A549 (cell line): ENCODE measurements around the gene MRM3. TPM values are rescaled to one million over a fixed set of nuclear protein-coding genes. Genes with fewer than 3 reads are reported as not detected.

ENCODE experiments used
- ATAC-seq, 2 experiments: fragments of 200-7000 bp in 1 of 2; fragments of >200 bp in 1 of 2; cut with Nextera tagmentation in 1 of 2; cut with Tn5 transposase in 1 of 2; 3 replicates each; pipeline versions ENCODE4 v1.8.0 to v1.9.1; 2018 to 2020; ENCODE audit warnings: mild to moderate bottlenecking in 1 of 2, moderate library complexity in 1 of 2
- CTCF ChIA-PET: fragments of 300-600 bp; sonication (Branson Sonifier 250); formaldehyde crosslinking; extraction: SDS; loops from one replicate; lab custom pipeline; 2021; ENCODE audit warnings: antibody characterized with exemption, inconsistent platforms; lab: Yijun Ruan, JAX
- POLR2A ChIA-PET: fragments of 350-600 bp; formaldehyde crosslinking; extraction: SDS; loops from one replicate; lab custom pipeline; 2021; ENCODE audit warnings: antibody characterized with exemption, inconsistent platforms; lab: Yijun Ruan, JAX
- DNase-seq, 2 experiments: peaks; one replicate each; pipeline versions ENCODE4 v3.0.0 to v3.0.0-alpha.2; 2011 to 2016; ENCODE audit warnings: low read depth in 1 of 2, low spot score in 1 of 2
- FAIRE-seq: peaks from 2 replicates; lab custom pipeline; 2011; peaks lifted over from hg19 to GRCh38; lab: Jason Lieb, UNC
- H3K27ac ChIP-seq, 2 experiments: fragments of >200 bp; sonication (Bioruptor Twin); formaldehyde crosslinking; 3 replicates each; pipeline ENCODE4 v1.5.1; 2016 to 2017
- H3K4me1 ChIP-seq: fragments of >200 bp; sonication (Bioruptor Twin); formaldehyde crosslinking; 3 replicates; pipeline ENCODE4 v1.6.1; 2016
- H3K4me2 ChIP-seq: fragments of >200 bp; sonication (Bioruptor Twin); formaldehyde crosslinking; 3 replicates; pipeline ENCODE4 v1.6.1; 2016
- H3K4me3 ChIP-seq: fragments of >200 bp; sonication (Bioruptor Twin); formaldehyde crosslinking; 3 replicates; pipeline ENCODE4 v1.5.1; 2016
- H3K9me3 ChIP-seq: fragments of >200 bp; sonication (Bioruptor Twin); formaldehyde crosslinking; 3 replicates; pipeline ENCODE4 v1.6.1; 2016
- ATOH8 ChIP-seq: fragments of 250-450 bp; sonication (Bioruptor Pico); IDR thresholded peaks from 2 replicates; pipeline ENCODE4 v1.5.0; 2020; ENCODE audit warnings: low read depth, mild to moderate bottlenecking, moderate library complexity
- BCL3 ChIP-seq: fragments of >200 bp; sonication (Bioruptor Twin); formaldehyde crosslinking; IDR thresholded peaks from 3 replicates; pipeline ENCODE4 v1.6.1; 2016
- CBX2 ChIP-seq: fragments of 200-600 bp; sonication (generic); IDR thresholded peaks from 2 replicates; pipeline ENCODE4 v1.6.1; 2016; ENCODE audit warnings: low read depth, mild to moderate bottlenecking, borderline replicate concordance
- CEBPB ChIP-seq, 2 experiments: fragments of >200 bp in 1 of 2; sonication (Bioruptor Twin) in 1 of 2; formaldehyde crosslinking in 1 of 2; IDR thresholded peaks; 2 replicates each; pipeline ENCODE4 v1.6.1; 2012 to 2016
- CHD2 ChIP-seq: fragments of 150-350 bp; IDR thresholded peaks from 2 replicates; pipeline ENCODE4 v1.6.1; 2014; ENCODE audit warnings: low read length; ENCODE audit not compliant: partially characterized antibody
- CTCF ChIP-seq: fragments of >200 bp; sonication (Bioruptor Twin); formaldehyde crosslinking; IDR thresholded peaks from 3 replicates; pipeline ENCODE4 v1.5.1; 2016
- E2F6 ChIP-seq: IDR thresholded peaks from 2 replicates; pipeline ENCODE4 v1.6.1; 2012; ENCODE audit warnings: low read depth, borderline replicate concordance
- EP300 ChIP-seq, 2 experiments: fragments of >200 bp; sonication (Bioruptor Twin); formaldehyde crosslinking; IDR thresholded peaks; 2 replicates in 1 of 2; 3 replicates in 1 of 2; pipeline ENCODE4 v1.6.1; 2016 to 2017
- HDAC2 ChIP-seq: fragments of 200-600 bp; sonication (generic); IDR thresholded peaks from 2 replicates; pipeline ENCODE4 v1.6.1; 2016
- HES2 ChIP-seq: fragments of >200 bp; sonication (Bioruptor Twin); formaldehyde crosslinking; IDR thresholded peaks from 2 replicates; pipeline ENCODE4 v1.6.1; 2016
- HEYL ChIP-seq: fragments of 250-450 bp; sonication (Bioruptor Pico); IDR thresholded peaks from 2 replicates; pipeline ENCODE4 v1.8.0; 2021; ENCODE audit warnings: mild to moderate bottlenecking, moderate library complexity
- HOXB5 ChIP-seq: fragments of 250-450 bp; sonication (Bioruptor Pico); IDR thresholded peaks from 2 replicates; pipeline ENCODE4 v1.5.0; 2020; ENCODE audit warnings: mild to moderate bottlenecking, moderate library complexity
- MAFK ChIP-seq: fragments of 450-650 bp; IDR thresholded peaks from 2 replicates; pipeline ENCODE4 v1.6.1; 2014; ENCODE audit not compliant: partially characterized antibody
- MAX ChIP-seq: IDR thresholded peaks from 2 replicates; pipeline ENCODE4 v1.6.1; 2012
- MAZ ChIP-seq: fragments of 150-350 bp; IDR thresholded peaks from 2 replicates; pipeline ENCODE4 v1.6.1; 2014; ENCODE audit warnings: antibody characterized with exemption, low read depth, low read length, borderline replicate concordance
- MYC ChIP-seq: IDR thresholded peaks from 2 replicates; pipeline ENCODE4 v1.6.1; 2012; ENCODE audit warnings: mild to moderate bottlenecking, inconsistent platforms, low read length, improper control_type of control experiment, borderline replicate concordance
- PHF8 ChIP-seq: fragments of 200-600 bp; sonication (generic); IDR thresholded peaks from 2 replicates; pipeline ENCODE4 v1.6.1; 2016; ENCODE audit warnings: low read depth, mild to moderate bottlenecking, antibody characterized with exemption, moderate library complexity, borderline replicate concordance
- RAD21 ChIP-seq, 2 experiments: fragments of >200 bp in 1 of 2; sonication (Bioruptor Twin) in 1 of 2; formaldehyde crosslinking in 1 of 2; IDR thresholded peaks in 1 of 2; conservative IDR thresholded peaks in 1 of 2; 2 replicates in 1 of 2; 3 replicates in 1 of 2; pipeline ENCODE4 v1.6.1; 2012 to 2018; ENCODE audit warnings: inconsistent platforms in 1 of 2
- RFX5 ChIP-seq: fragments of 450-650 bp; IDR thresholded peaks from 2 replicates; pipeline ENCODE4 v1.7.1; 2014; ENCODE audit warnings: antibody characterized with exemption, mild to moderate bottlenecking, moderate library complexity
- RNF2 ChIP-seq: fragments of 200-600 bp; sonication (generic); IDR thresholded peaks from 2 replicates; pipeline ENCODE4 v1.6.1; 2016; ENCODE audit warnings: low read depth, mild to moderate bottlenecking, antibody characterized with exemption, moderate library complexity, borderline replicate concordance
- TFCP2L1 ChIP-seq: fragments of 250-450 bp; sonication (Bioruptor Pico); IDR thresholded peaks from 2 replicates; pipeline ENCODE4 v1.5.0; 2021; ENCODE audit warnings: mild to moderate bottlenecking
- USF2 ChIP-seq: fragments of 450-650 bp; IDR thresholded peaks from 2 replicates; pipeline ENCODE4 v1.6.1; 2014; ENCODE audit warnings: antibody characterized with exemption
- ZNF302 ChIP-seq: fragments of 250-450 bp; sonication (Bioruptor Pico); IDR thresholded peaks from 2 replicates; pipeline ENCODE4 v1.9.0; 2021; ENCODE audit warnings: inconsistent platforms, mild to moderate bottlenecking, moderate library complexity
- WGBS: methylation state at CpG from one replicate; pipeline ENCODE4 v1.1.6; 2017; ENCODE audit errors: missing lambda C conversion rate; 5-methylcytosine and 5-hydroxymethylcytosine counted together
- polyA plus RNA-seq, 4 experiments: library from polyadenylated mRNA; depleted of rRNA in 3 of 4; stranded (reverse); fragments of >200 nt; fragmentation: RNase III in 1 of 4; extraction: RNeasy Plus Mini Kit Qiagen cat#74134 plus additional on column Dnase treatment in 1 of 4; gene quantifications; 2 replicates in 3 of 4; 3 replicates in 1 of 4; pipeline ENCODE4 v1.2.3, GENCODE V29; 2011 to 2017

Gene MRM3
- polyA plus RNA-seq, 2 of the 4 experiments (the other 2 are of a cell fraction), result 38.8 to 47.1 TPM

GRCh38 chr17:732902-733720, 49.0 kb upstream of the MRM3 start:
- Histone ChIP-seq H3K27ac (peak overlapping the region; percentile 89 to 96), H3K9me3 (no peaks in the 10 kb centered on the region), H3K4me2 (peak overlapping the region; percentile 96), H3K4me3 (peak overlapping the region; percentile 80), H3K4me1 (peaks cover 14% of the 10 kb centered on the region)
- FAIRE-seq (no peak), ATAC-seq (peak; percentile 67 to 75), DNase-seq (peak in 1 of 2 experiments; percentile 51)
- POLR2A ChIA-PET, result interaction anchor here (0.6 kb wide), 1 partner anchor 19 kb away, joined by 4 read pairs; the partner anchor contains the start of gene GEMIN4
- 12% methylated on average over 34 of the region's 57 CpGs for WGBS
- TF ChIP-seq RAD21 (conservative IDR thresholded peaks at IDR 0.05 in 1 of 2, IDR thresholded peaks at IDR 0.05 in 1 of 2) (no peak), USF2 (0 out of 2 replicates have a peak, but pooled peaks have one; percentile 9), HEYL (CRISPR knock-in tag) (no peak), RNF2 (no peak), MAX (peak; percentile 39; the same call in 1 of the 2 replicates), HOXB5 (CRISPR knock-in tag) (no peak), CTCF (no peak), BCL3 (no peak), MAFK (peak; percentile 72), MYC (no peak), TFCP2L1 (CRISPR knock-in tag) (no peak), CEBPB (IDR thresholded peaks at IDR 0.05) (no peak), CHD2 (no peak), PHF8 (0 out of 2 replicates have a peak, but pooled peaks have one; percentile 4), CBX2 (no peak), HDAC2 (no peak), ZNF302 (CRISPR knock-in tag) (no peak), EP300 (IDR thresholded peaks at IDR 0.05) (no peak), MAZ (no peak), ATOH8 (CRISPR knock-in tag) (no peak), HES2 (no peak), RFX5 (no peak), E2F6 (peak; percentile 33; the same call in 1 of the 2 replicates)
- CTCF ChIA-PET, result interaction anchor here (0.7 to 1.4 kb wide), 3 partner anchors 11 to 37 kb away, joined by 3 to 4 read pairs (median 3); no protein-coding TSS in a partner anchor
